GM18511 (cell line): ENCODE data around the gene L3MBTL3.
A peak's percentile ranks its signal among the peaks of the same experiment; 100 is the strongest.
"Not testable (repeated sequence)": the region's sequence is repeated elsewhere in the genome, so short reads cannot be mapped to it uniquely, and the experiment has no call there.

Experiments used
- ATAC-seq: cut with Tn5 transposase; IDR thresholded peaks from one replicate; pipeline ENCODE4 v1.9.1; 2021; ENCODE audit warnings: mild to moderate bottlenecking, moderate library complexity; ENCODE audit not compliant: unreplicated experiment

The L3MBTL3 gene

GRCh38 chr6:130070792-130071191 lies 52.4 kb downstream of the L3MBTL3 start:
- no peak for ATAC-seq

DNA sequence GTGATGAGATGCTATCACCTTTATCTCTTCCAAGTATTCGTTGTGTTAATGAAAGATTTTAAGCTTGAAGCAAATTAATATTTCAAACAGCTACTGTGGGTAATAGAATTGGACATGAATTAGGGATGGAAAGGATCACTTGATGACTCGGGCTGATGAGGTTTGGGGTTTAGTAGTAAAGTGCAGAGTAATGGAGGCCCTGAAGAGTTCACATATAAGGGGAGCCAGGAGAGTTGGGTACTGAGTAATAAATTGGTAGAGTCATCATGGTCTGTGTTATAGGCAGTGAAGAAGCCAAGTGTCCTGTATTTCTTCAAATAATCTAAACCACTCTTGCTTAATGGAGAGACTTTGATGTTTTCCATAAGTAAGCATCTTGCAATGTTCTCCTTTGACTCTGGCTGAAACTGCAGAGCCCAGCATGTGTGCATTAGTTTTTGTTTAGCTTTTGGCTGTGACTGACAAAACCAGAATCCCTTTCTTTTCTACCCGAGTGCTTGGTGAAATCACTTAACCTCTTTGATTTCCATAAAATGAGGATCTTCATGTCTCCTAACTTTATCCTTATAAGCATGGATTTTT lies 57.6 kb downstream of the L3MBTL3 start:
- ATAC-seq, result no peak

- ATAC-seq, result no peak
These were observed 58.1 kb downstream of the L3MBTL3 start for GRCh38 chr6:130076512-130076911.

DNA sequence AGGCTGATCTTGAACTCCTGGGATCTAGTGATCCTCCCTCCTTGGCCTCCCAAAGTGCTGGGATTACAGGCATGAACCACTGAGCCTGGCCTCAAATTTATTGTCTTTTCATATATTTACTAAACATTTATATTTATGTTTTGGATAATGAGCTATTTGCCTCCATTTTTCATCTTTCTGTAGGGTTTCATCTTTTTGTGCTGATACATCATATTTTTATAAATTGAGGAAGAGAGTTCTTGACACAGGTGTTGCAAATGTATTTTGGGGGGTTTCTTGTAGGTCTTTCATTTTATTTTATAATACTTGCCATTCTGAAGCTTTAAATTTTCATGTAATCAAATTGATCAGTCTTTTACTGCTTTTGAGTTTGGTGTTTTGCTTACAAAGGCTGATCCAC lies 72.4 kb downstream of the L3MBTL3 start:
- ATAC-seq, result no peak

DNA sequence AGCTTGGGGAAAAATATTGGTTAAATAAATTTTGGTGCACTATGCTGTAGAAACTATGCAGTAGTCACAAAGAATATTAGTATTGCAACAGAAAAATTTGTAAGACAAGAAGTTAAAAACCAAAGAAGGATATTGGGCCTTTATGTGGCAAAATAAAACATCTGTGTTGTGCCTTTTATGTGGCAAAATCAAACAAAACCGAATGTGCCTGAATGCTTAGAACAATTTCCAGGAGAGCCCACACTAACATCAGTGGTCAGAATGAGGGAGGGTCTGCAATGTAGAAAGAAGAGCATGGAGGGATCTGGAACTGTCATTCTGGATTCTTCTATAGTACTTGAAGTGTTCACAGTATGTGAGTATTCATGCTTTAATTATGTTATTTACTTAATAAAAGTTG lies 75.2 kb downstream of the L3MBTL3 start:
- no peak for ATAC-seq

- no peak for ATAC-seq
These were observed 79.9 kb downstream of the L3MBTL3 start for GRCh38 chr6:130098317-130098716.

- no peak for ATAC-seq
These were observed 80.7 kb downstream of the L3MBTL3 start for GRCh38 chr6:130099119-130099518.

GRCh38 chr6:130105996-130106704 lies 87.8 kb downstream of the L3MBTL3 start:
- peak; percentile 95 for ATAC-seq

- no peak for ATAC-seq
These were observed 89.3 kb downstream of the L3MBTL3 start for GRCh38 chr6:130107710-130108109.

GRCh38 chr6:130111031-130111430 lies 92.7 kb downstream of the L3MBTL3 start:
- no peak for ATAC-seq

- ATAC-seq, result no peak
These were observed 94.9 kb downstream of the L3MBTL3 start for GRCh38 chr6:130113201-130113710.

- ATAC-seq, result peak; percentile 80
These were observed 96.7 kb downstream of the L3MBTL3 start for GRCh38 chr6:130115036-130115435.

GRCh38 chr6:130116273-130116672 lies 97.9 kb downstream of the L3MBTL3 start:
- peak; percentile 55 for ATAC-seq

GRCh38 chr6:130117187-130117701 lies 98.9 kb downstream of the L3MBTL3 start:
- ATAC-seq, result not testable (repeated sequence)

DNA sequence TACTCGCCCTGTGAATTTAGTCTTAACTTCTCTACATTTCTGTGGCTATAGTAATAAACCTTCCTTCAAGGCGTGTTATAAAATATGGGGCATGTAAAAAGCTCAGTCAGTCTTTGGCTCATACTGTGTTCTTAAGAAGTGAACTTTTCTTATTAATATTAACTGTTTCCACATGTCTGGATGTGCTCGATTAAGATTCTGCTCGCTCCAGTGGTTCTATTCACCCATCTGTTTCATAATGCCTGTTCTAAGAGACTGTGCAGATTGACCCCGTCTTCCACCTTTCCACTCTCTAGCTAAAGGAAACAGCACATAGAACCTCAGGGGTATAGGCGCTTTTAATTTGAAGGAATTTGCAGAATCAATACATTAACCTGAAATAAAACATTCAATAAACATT lies 99.9 kb downstream of the L3MBTL3 start:
- peak; percentile 44 for ATAC-seq

DNA sequence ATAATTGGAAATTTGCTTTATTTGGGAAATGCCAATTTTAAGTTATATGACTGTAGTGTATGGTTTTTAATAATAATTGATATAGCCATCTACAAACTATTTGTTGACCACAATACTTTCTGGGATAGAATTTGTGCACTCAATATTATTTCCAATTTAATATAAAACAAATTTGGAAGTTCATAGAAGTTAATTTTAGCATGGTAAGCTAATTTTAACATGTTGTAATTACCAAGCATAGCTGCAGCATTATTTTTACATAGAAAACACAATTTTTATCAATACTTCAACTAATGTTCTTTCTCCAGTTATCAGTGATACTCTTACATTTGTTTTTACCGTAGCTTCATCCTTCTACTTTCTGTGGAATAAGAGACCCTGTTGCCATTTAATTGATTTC lies 100.8 kb downstream of the L3MBTL3 start:
- no peak for ATAC-seq

DNA sequence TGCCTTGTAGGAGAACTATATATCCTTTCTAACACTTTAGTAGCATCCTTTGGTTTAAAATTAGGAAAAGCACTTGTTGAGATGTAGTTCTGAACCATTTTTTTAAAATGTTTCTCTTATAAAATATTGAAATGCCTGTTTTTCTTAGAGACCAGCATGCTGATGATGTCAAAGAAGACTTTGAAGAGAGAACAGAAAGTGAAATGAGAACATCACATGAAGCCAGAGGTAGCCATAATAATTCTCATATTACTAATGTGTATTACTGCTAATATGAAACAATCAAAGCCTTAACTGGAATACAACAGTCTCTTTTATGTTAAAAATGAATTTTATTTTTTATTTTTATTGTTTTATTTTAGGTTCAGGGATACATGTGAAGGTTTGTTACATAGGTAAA lies 102.3 kb downstream of the L3MBTL3 start:
- ATAC-seq, result no peak

GRCh38 chr6:130122243-130122642 lies 103.9 kb downstream of the L3MBTL3 start:
- ATAC-seq, result no peak

- no peak for ATAC-seq
These were observed 108.8 kb downstream of the L3MBTL3 start for GRCh38 chr6:130127195-130127594.

DNA sequence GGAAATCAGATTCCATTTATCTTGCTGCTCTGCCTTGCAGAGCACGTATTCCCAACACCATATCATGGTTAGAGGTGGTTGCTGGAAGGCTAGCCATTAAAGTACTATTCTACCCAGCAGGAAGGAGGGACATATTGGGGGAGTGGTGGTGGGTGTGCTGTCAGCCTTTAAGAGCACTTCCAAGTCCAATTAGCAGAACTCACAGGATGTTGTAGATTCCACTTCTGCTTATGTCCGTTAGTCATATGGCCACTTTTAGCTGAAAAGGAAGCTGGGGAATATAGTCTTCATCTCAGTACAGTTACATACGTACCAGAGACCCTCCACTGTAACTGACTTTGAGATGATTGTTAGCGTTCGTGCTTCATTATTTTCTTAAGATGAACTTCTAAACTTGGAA lies 109.9 kb downstream of the L3MBTL3 start:
- ATAC-seq, result no peak

DNA sequence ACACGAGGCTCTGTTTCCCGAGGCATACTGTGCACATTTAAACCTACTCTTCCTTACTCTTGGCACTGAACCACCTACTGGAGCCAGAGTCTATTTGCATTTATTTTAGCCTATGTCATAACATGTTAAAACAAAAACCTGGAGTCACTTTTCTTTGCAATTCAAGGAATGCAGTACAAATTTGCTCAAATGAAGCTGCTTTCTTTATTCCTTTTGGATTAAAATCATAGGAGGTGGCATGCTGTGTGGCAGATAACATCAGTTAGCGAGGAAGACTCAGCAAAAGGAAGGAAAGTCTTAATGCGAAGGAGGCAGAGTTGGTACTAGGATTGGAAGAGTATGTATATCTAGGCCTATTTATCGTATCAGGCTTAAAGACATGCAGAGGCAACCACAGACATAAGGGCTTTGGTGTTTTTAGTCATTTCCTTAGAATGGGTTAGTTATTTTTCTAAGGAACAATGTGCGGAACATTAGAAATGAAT lies 111.4 kb downstream of the L3MBTL3 start:
- no peak for ATAC-seq

GRCh38 chr6:130132286-130132701 lies 113.9 kb downstream of the L3MBTL3 start:
- ATAC-seq, result peak; percentile 82
